Measurements from ENCODE around the gene PCDHGC5. TPM values are rescaled to one million over a fixed set of nuclear protein-coding genes. Genes with fewer than 3 reads are reported as not detected.

The PCDHGC5 gene
- total and polyA plus RNA-seq, 2 of the 8 experiments (the other 6 are each of a cell fraction or from before 2014, with no cell fraction given): 0.41 to 1.1 TPM

GRCh38 chr5:141490271-141490670, 1.4 kb downstream of the PCDHGC5 start:
- Histone ChIP-seq H3K23me2 (ENCODE audit: low read depth, low read length) (peaks cover 21% of the 10 kb centered on the region), H3K4me2 (ENCODE audit: insufficient read depth in 1 of 2, low read depth in 2 of 2, low read length in 2 of 2) (no peak overlapping the region; a peak in 1 of 4 replicates), H3K4me3 (ENCODE audit: extremely low read depth in 1 of 4, insufficient read depth in 2 of 4, low read depth in 3 of 4, low read length in 4 of 4) (no peak overlapping the region), H3K27ac (ENCODE audit: low read depth, low read length) (no peak overlapping the region), H4K20me1 (replicated peaks in 1 of 2; ENCODE audit: control insufficient read depth in 1 of 2, insufficient read depth in 2 of 2, low read length in 2 of 2) (peaks cover 12 to 22% of the 10 kb centered on the region in 2 experiments), H3K4me1 (replicated peaks in 1 of 4; ENCODE audit: control insufficient read depth in 3 of 4, insufficient read depth in 4 of 4, low read length in 3 of 4) (peaks cover 0 to 31% (median 22%) of the 10 kb centered on the region in 4 experiments; a peak in 6 of 7 replicates), H3K79me2 (ENCODE audit: control insufficient read depth in 1 of 2, insufficient read depth in 2 of 2, low read length in 2 of 2) (peaks cover 0 to 3% of the 10 kb centered on the region in 2 experiments; a peak in 1 of 4 replicates), H2BK20ac (ENCODE audit: low read length) (no peak overlapping the region), H2BK5ac (ENCODE audit: low read depth, low read length) (no peak overlapping the region), H3K9me3 (ENCODE audit: insufficient read depth in 2 of 2, low read depth in 1 of 2, low read length in 1 of 2) (no peaks in the 10 kb centered on the region), H3K36me3 (ENCODE audit: control insufficient read depth in 2 of 4, insufficient read depth in 4 of 4, low read length in 3 of 4) (no peaks in the 10 kb centered on the region), H2BK12ac (ENCODE audit: low read depth, low read length) (no peak overlapping the region), H2AK5ac (ENCODE audit: low read depth, low read length) (no peak overlapping the region), H3K27me3 (replicated peaks in 1 of 4; ENCODE audit: control insufficient read depth in 3 of 4, extremely low read depth in 1 of 4, insufficient read depth in 3 of 4, low read length in 3 of 4) (peaks cover 20 to 56% (median 49%) of the 10 kb centered on the region in 4 experiments), H3K56ac (replicated peaks; ENCODE audit: insufficient read length, low read depth, low read length) (no peak overlapping the region), H4K5ac (ENCODE audit: insufficient read length, low read depth, low read length) (no peak overlapping the region), H2AFZ (ENCODE audit: low read length) (no peak overlapping the region), H3K23ac (ENCODE audit: insufficient read length) (no peak overlapping the region), H4K91ac (replicated peaks; ENCODE audit: insufficient read length, low read length) (no peak overlapping the region), H3K79me1 (ENCODE audit: low read depth, low read length) (no peaks in the 10 kb centered on the region; the same call in 1 of the 2 replicates), H3K4ac (replicated peaks; ENCODE audit: insufficient read length, low read depth, low read length) (no peak overlapping the region), H4K8ac (ENCODE audit: extremely low read depth, insufficient read depth, low read length) (no peak overlapping the region), H3K14ac (ENCODE audit: insufficient read length) (no peak overlapping the region), H3K18ac (ENCODE audit: extremely low read depth, low read length) (no peak overlapping the region), H3K9ac (replicated peaks in 1 of 4; ENCODE audit: extremely low read depth in 1 of 4, low read depth in 3 of 4, low read length in 3 of 4) (no peak overlapping the region), H2BK120ac (replicated peaks; ENCODE audit: low read depth, low read length) (no peak overlapping the region), H2BK15ac (ENCODE audit: low read length) (no peak overlapping the region)
- ChIA-PET POLR2A (ENCODE audit: partially characterized antibody) (interaction anchor here (1.3 kb wide), 1 partner anchor 35 kb away, joined by 3 read pairs; no protein-coding TSS in a partner anchor), CTCF (ENCODE audit: partially characterized antibody) (interaction anchor here (2.2 to 50.9 kb wide), 4 partner anchors 13 to 245 kb away, joined by 7 to 1236 read pairs (median 232); partner anchors contain the start of genes PCDHB15, PCDHGA10, PCDHGA11 and PCDHGA9)
- no peak for FAIRE-seq
- TF ChIP-seq SAP30 (IDR thresholded peaks at IDR 0.05; ENCODE audit: insufficient read depth, insufficient replicate concordance, low read length): no peak
- TF ChIP-seq SP2 (IDR thresholded peaks at IDR 0.05; ENCODE audit: low read length): no peak
- no peak for TF ChIP-seq CEBPB (IDR thresholded peaks at IDR 0.05; ENCODE audit: low read depth, low read length)
- TF ChIP-seq SRF (IDR thresholded peaks at IDR 0.05; ENCODE audit: low read depth, low read length): no peak
- WGBS, 2 experiments (ENCODE audit: extremely low coverage in 1 of 2, insufficient coverage in 1 of 2, insufficient read length in 1 of 2, insufficient replicate concordance in 2 of 2, low coverage in 1 of 2, low lambda C conversion rate in 2 of 2, missing lambda C conversion rate in 1 of 2): 88% methylated on average over 10 of the region's 10 CpGs; no CpG with 5 or more reads in 1 of the 2 experiments
- no peak for DNase-seq (ENCODE audit: low read depth in 1 of 2, low spot score in 2 of 2)

Measured in H1 (cell line).